Skin of body (tissue), 3 donors: ENCODE data around the gene ZNF213. TPM values are rescaled to one million over a fixed set of nuclear protein-coding genes. Genes with fewer than 3 reads are reported as not detected.

Source experiments
- DNase-seq: peaks from one replicate; lab custom pipeline; 2025; lab: John Stamatoyannopoulos, UW
- small RNA-seq: library from RNA; depleted of rRNA; stranded (forward); fragments of <200 nt; gene quantifications from one replicate; pipeline ENCODE3, GENCODE V24; 2014; ENCODE audit warnings: low replicate concordance
- total RNA-seq: library from RNA; depleted of rRNA; stranded (reverse); fragments of >200 nt; gene quantifications from one replicate; pipeline ENCODE4 v1.2.3, GENCODE V29; 2014

Gene ZNF213
- total RNA-seq, 1 donor from 2014 or later = 4.0 TPM

DNA sequence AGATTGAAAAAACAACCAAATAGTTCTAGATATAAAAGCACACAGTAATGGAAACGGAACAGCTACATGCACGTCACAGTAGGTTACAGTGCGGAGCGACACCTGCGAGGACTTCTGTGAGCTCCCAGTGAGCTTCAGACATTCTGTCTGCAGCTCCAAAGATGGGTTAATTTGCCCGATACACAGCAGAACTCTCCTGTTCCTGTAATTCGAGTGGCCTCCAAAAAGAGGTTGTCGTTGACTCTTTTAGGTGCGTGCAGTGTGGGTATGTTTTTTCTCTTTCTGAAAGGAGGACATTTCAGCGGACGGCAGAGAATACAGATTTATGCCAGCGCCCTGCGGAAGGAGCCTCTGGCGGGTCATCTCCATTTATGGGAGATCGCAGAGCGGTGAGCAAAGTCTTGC is 56.1 kb downstream of the ZNF213 start:
- DNase-seq = no peak

Small RNA genes within 50 kb of the gene (small RNA-seq; reads per million reads assigned to genes)
- gene RNU1-22P = 0.24 reads per million, percentile 10 among the genes with 10 or more reads in this experiment

Other genes with a start within 250 kb of the ZNF213 start
- gene FLYWCH1, start 223.1 kb upstream of the ZNF213 start, total RNA-seq = 10.9 TPM
- gene KREMEN2, start 170.8 kb upstream of the ZNF213 start, total RNA-seq = 18.8 TPM
- 7.0 TPM for gene PAQR4, start 165.7 kb upstream of the ZNF213 start, total RNA-seq
- gene PKMYT1, start 154.6 kb upstream of the ZNF213 start, total RNA-seq = 3.6 TPM
- 0.39 TPM for gene CLDN9, start 122.1 kb upstream of the ZNF213 start, total RNA-seq
- gene CLDN6, start 116.8 kb upstream of the ZNF213 start, total RNA-seq = 0.59 TPM
- 41.0 TPM for gene TNFRSF12A, start 114.7 kb upstream of the ZNF213 start, total RNA-seq
- 15.4 TPM for gene HCFC1R1, start 111.1 kb upstream of the ZNF213 start, total RNA-seq
- gene THOC6, start 111.0 kb upstream of the ZNF213 start, total RNA-seq = 13.7 TPM
- gene BICDL2, start 98.1 kb upstream of the ZNF213 start, total RNA-seq = 10.9 TPM
- gene MMP25, start 88.5 kb upstream of the ZNF213 start, total RNA-seq = 0.99 TPM
- gene IL32, start 69.4 kb upstream of the ZNF213 start, total RNA-seq = 26.5 TPM
- not detected for gene ZSCAN10, start 35.7 kb upstream of the ZNF213 start, total RNA-seq
- gene ZNF205, start 22.4 kb upstream of the ZNF213 start, total RNA-seq = 6.1 TPM
- not detected for gene OR1F1, start 53.2 kb downstream of the ZNF213 start, total RNA-seq
- 5.6 TPM for gene ZNF200, start 100.1 kb downstream of the ZNF213 start, total RNA-seq
- gene MEFV, start 121.6 kb downstream of the ZNF213 start, total RNA-seq = 1.8 TPM
- 35.3 TPM for gene ZNF263, start 148.5 kb downstream of the ZNF213 start, total RNA-seq
- 10.3 TPM for gene TIGD7, start 170.4 kb downstream of the ZNF213 start, total RNA-seq
- gene ZNF75A, start 170.5 kb downstream of the ZNF213 start, total RNA-seq = 21.4 TPM
- gene OR2C1, start 220.9 kb downstream of the ZNF213 start, total RNA-seq = 0.30 TPM